Brain microvascular endothelial cell (primary cell): ENCODE measurements around the gene ACAD11.

Experiments
- DNase-seq: peaks from one replicate; pipeline ENCODE4 v3.0.0-alpha.2; 2020
- H3K27ac ChIP-seq: fragments of 250-450 bp; sonication (Bioruptor Pico); 2 replicates; pipeline ENCODE4 v1.5.1; 2020; ENCODE audit warnings: mild to moderate bottlenecking, moderate library complexity
- H3K27me3 ChIP-seq: fragments of 250-450 bp; sonication (Bioruptor Pico); replicated peaks from 2 replicates; pipeline ENCODE4 v1.5.1; 2020; ENCODE audit warnings: mild to moderate bottlenecking
- H3K36me3 ChIP-seq: fragments of 250-450 bp; sonication (Bioruptor Pico); replicated peaks from 2 replicates; pipeline ENCODE4 v1.5.1; 2020; ENCODE audit warnings: mild to moderate bottlenecking
- H3K4me3 ChIP-seq: 2 replicates; pipeline ENCODE4 v1.5.1; 2011; ENCODE audit warnings: low read depth, mild to moderate bottlenecking, control low read depth, low read length, moderate library complexity
- in situ Hi-C: cut with HindIII; loops from 2 replicates; pipeline ENCODE4 v1.10.0; 2017; ENCODE audit warnings: low sequenced_read_pairs, low pct_ligation_motif_present
- TF ChIP-seq, protein P1 (sequence below): IDR thresholded peaks from 2 replicates; pipeline ENCODE4 v1.5.1; 2011; ENCODE audit warnings: low read depth, mild to moderate bottlenecking, moderate library complexity, low read length, control low read depth, inconsistent platforms; ENCODE audit errors: missing control alignments

The ACAD11 gene

DNA sequence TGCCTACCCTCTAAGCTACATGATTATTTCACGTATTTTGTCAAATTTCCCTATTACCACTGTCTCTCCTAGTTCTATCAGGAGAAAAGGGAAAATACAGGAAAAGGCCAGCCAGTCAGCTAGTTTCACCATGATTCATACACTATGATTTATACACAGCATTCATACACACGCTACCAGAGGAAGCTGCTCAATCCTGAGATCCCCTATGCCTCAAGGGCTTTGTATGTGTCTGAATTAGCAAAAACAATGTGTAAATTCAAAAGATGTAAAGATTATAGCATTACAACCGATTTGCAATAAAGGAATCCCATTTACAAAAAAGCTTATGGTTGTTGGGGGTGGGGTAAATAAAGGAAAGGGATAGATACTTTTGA lies 65.7 kb downstream of the ACAD11 start:
- H3K27ac ChIP-seq = peak overlapping the region; percentile 63
- TF ChIP-seq, protein P1, sequence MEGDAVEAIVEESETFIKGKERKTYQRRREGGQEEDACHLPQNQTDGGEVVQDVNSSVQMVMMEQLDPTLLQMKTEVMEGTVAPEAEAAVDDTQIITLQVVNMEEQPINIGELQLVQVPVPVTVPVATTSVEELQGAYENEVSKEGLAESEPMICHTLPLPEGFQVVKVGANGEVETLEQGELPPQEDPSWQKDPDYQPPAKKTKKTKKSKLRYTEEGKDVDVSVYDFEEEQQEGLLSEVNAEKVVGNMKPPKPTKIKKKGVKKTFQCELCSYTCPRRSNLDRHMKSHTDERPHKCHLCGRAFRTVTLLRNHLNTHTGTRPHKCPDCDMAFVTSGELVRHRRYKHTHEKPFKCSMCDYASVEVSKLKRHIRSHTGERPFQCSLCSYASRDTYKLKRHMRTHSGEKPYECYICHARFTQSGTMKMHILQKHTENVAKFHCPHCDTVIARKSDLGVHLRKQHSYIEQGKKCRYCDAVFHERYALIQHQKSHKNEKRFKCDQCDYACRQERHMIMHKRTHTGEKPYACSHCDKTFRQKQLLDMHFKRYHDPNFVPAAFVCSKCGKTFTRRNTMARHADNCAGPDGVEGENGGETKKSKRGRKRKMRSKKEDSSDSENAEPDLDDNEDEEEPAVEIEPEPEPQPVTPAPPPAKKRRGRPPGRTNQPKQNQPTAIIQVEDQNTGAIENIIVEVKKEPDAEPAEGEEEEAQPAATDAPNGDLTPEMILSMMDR = no peak
- no peaks in the 10 kb centered on the region for H3K27me3 ChIP-seq
- DNase-seq = peak; percentile 74
- H3K4me3 ChIP-seq = no peak overlapping the region
- no peaks in the 10 kb centered on the region for H3K36me3 ChIP-seq
- in situ Hi-C loops = no loop called here

DNA sequence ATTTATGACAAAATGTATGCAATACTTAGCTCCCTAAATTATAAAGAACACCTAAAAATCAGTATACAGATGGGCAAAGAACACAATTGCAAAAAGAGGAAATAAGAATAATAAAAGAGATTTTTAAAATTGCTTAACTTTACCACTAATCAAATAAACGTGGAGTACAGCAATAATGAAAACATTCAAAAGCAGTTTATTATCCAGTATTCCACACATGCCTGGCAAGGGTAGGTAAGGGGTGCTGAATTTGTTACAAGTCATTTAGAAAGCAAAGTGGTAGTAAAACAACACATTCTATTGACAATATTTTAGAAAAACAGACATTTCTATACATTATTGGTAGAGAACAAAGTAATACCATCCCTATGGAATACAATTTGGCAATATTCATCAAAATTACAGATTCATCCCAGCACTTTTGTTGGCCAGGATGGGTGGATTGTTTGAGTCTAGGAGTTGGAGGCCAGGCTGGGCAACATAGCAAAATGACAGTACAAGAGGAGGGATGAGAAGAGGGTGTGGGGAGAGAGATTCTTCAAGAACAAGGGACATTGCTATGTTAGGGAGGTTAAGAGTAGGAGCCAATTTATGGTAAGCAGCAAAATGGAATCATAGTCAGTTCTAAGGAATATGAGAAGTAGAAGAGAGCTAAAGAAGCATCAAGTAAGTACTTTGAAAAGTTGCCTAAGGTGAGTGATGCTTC lies 66.2 kb downstream of the ACAD11 start:
- in situ Hi-C loops = no loop called here
- Histone ChIP-seq H3K36me3 (no peaks in the 10 kb centered on the region), H3K27ac (peak overlapping the region; percentile 63), H3K4me3 (no peak overlapping the region), H3K27me3 (no peaks in the 10 kb centered on the region)
- no peak for DNase-seq
- TF ChIP-seq, protein P1 = no peak

DNA sequence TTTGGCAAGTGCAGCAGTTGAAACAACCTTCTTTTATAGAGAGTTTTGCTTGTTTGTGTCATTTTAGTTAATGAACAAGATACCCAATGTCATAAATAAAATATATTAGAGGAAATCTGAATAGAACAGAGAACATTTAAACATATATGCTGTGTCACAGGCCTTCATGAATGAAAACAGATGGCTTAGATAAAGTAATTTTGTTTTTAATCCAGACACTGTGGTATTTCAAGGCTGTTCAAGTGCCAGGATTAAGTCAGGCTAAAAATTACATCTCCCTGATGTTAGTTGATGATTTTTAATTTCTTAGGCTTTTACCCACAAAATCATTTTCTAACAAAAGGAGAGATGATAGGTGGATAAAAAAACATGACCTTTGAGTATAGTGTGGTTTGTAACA lies 67.4 kb downstream of the ACAD11 start:
- in situ Hi-C loops = no loop called here
- Histone ChIP-seq H3K36me3 (no peaks in the 10 kb centered on the region), H3K4me3 (no peak overlapping the region), H3K27me3 (no peaks in the 10 kb centered on the region), H3K27ac (no peak overlapping the region)
- no peak for DNase-seq
- TF ChIP-seq, protein P1 = no peak

DNA sequence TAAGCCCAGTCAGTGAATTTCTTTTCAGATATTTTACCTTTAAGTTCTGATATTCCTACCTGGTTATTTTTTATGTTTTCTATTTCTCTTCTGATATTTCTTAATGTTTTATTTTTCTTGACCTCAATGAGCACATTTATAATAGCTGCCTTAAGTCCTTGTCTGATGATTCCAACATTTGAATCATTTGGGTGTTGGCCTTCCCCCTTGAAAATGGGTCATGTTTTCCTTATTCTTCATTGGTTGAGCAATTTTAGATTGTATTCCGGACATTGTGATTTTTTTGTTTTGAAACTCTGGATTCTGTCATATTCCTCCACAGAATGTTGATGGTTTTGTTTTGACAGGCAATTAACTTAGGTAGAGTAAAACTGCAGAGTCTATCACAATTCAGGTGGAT lies 72.2 kb downstream of the ACAD11 start:
- Histone ChIP-seq H3K4me3 (no peak overlapping the region), H3K36me3 (no peaks in the 10 kb centered on the region), H3K27me3 (no peaks in the 10 kb centered on the region), H3K27ac (no peak overlapping the region)
- in situ Hi-C loops = no loop called here
- TF ChIP-seq, protein P1 = no peak
- DNase-seq = no peak

DNA sequence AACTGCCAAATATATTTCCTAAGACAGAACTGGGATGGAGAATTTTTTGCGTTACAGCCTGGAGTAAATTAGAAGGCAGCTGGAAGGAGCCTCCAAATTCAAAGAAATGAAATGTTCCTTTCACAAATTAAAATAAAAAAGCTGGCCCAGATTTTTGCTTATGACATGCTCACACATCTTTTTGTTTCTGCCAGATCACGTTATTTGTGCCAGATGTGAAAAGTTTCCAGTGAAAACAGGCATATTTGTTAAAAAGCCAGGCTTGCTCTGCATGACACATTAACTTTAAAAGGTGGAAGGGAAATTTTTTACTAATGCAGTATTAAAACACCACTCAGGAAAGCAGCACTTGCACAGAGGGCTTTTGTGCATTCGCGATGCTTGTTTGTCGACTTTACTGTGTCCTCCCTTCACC lies 85.8 kb downstream of the ACAD11 start:
- Histone ChIP-seq H3K36me3 (peaks cover 5% of the 10 kb centered on the region), H3K4me3 (no peak overlapping the region), H3K27ac (no peak overlapping the region), H3K27me3 (no peaks in the 10 kb centered on the region)
- TF ChIP-seq, protein P1 = no peak
- no peak for DNase-seq
- in situ Hi-C loops = no loop called here

DNA sequence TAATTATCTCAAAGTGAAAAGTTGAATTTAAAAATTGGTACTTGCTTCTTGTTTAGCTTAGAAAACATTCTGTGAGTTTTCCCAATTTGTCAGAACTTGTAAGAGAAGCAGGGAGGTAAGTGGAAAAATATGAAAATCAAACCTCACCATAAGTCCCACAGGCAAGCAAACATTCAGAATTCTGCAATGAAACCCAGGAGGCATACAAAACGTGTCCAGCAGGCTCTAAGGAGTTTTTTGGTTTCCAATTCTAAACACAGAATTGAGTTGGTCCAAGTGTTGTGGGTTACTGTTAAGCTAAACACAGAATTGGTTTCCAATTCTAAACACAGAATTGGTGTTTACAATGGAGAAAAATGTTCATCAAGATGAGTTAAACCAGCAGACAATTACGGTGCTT lies 89.6 kb downstream of the ACAD11 start:
- in situ Hi-C loops = no loop called here
- Histone ChIP-seq H3K27ac (no peak overlapping the region), H3K27me3 (no peaks in the 10 kb centered on the region), H3K36me3 (no peaks in the 10 kb centered on the region), H3K4me3 (no peak overlapping the region)
- DNase-seq = no peak
- TF ChIP-seq, protein P1 = no peak
